K562 treated with DMSO at 1 percent for 24 hours (cell line): ENCODE measurements around the gene CDH18. TPM values are rescaled to one million over a fixed set of nuclear protein-coding genes. Genes with fewer than 3 reads are reported as not detected.

Source experiments
- total RNA-seq: library from RNA; unstranded; fragments of 300-600 nt; gene quantifications from 2 replicates; pipeline ENCODE4 v1.2.3, GENCODE V29; 2022; ENCODE audit warnings: low read depth; ENCODE audit not compliant: insufficient read depth

CDH18 gene
- total RNA-seq: 1.7 and 1.9 TPM in 2 replicates

GRCh38 chr5:19987612-19988361 is at the start of gene CDH18:
Gene CDH18 (minus strand): TSS chr5:19988200. CDS start chr5:19838986, 149,214 bp downstream.

